Endothelial cell of hepatic sinusoid (primary cell): ENCODE measurements around the gene HSPBAP1.

ENCODE experiments used
- in situ Hi-C: cut with HindIII; loops from 2 replicates; pipeline ENCODE4 v1.10.0; 2017; ENCODE audit warnings: low sequenced_read_pairs

HSPBAP1 gene

GRCh38 chr3:122786066-122786465 lies 7.6 kb downstream of the HSPBAP1 start:
- in situ Hi-C loops: loop anchor here (5.0 kb wide), 1 partner anchor 34 kb away; no protein-coding TSS in a partner anchor

- in situ Hi-C loops: loop anchor here (5.0 kb wide), 1 partner anchor 33 kb away; no protein-coding TSS in a partner anchor
These were observed 8.4 kb downstream of the HSPBAP1 start for GRCh38 chr3:122785231-122785630.

- in situ Hi-C loops: no loop called here
These were observed 9.2 kb downstream of the HSPBAP1 start for GRCh38 chr3:122784436-122784835.

- in situ Hi-C loops: no loop called here
These were observed 10.8 kb downstream of the HSPBAP1 start for GRCh38 chr3:122782804-122783203.

- in situ Hi-C loops: no loop called here
These were observed 16.1 kb downstream of the HSPBAP1 start for GRCh38 chr3:122777563-122777962.

- in situ Hi-C loops: no loop called here
These were observed 16.8 kb downstream of the HSPBAP1 start for GRCh38 chr3:122776675-122777468.

- in situ Hi-C loops: no loop called here
These were observed 19.1 kb downstream of the HSPBAP1 start for GRCh38 chr3:122774564-122774963.

GRCh38 chr3:122773944-122774509 lies 19.6 kb downstream of the HSPBAP1 start:
- in situ Hi-C loops: no loop called here

- in situ Hi-C loops: no loop called here
These were observed 20.8 kb downstream of the HSPBAP1 start for GRCh38 chr3:122772827-122773226.

- in situ Hi-C loops: no loop called here
These were observed 23.0 kb downstream of the HSPBAP1 start for GRCh38 chr3:122770521-122771202.

GRCh38 chr3:122767540-122768372 lies 25.9 kb downstream of the HSPBAP1 start:
- in situ Hi-C loops: no loop called here

GRCh38 chr3:122766430-122766829 lies 27.2 kb downstream of the HSPBAP1 start:
- in situ Hi-C loops: no loop called here

GRCh38 chr3:122760453-122761271 lies 33.0 kb downstream of the HSPBAP1 start:
- in situ Hi-C loops: no loop called here

- in situ Hi-C loops: no loop called here
These were observed 34.6 kb downstream of the HSPBAP1 start for GRCh38 chr3:122758877-122759560.

- in situ Hi-C loops: no loop called here
These were observed 38.1 kb downstream of the HSPBAP1 start for GRCh38 chr3:122755491-122755890.

- in situ Hi-C loops: loop anchor here (5.0 kb wide), 1 partner anchor 32 kb away; no protein-coding TSS in a partner anchor
These were observed 38.7 kb downstream of the HSPBAP1 start for GRCh38 chr3:122754929-122755328.

- in situ Hi-C loops: loop anchor here (5.0 kb wide), 1 partner anchor 41 kb away; no protein-coding TSS in a partner anchor
These were observed 45.3 kb downstream of the HSPBAP1 start for GRCh38 chr3:122748347-122748746.

- in situ Hi-C loops: loop anchor here (5.0 kb wide), 1 partner anchor 40 kb away; no protein-coding TSS in a partner anchor
These were observed 46.3 kb downstream of the HSPBAP1 start for GRCh38 chr3:122747295-122747694.

- in situ Hi-C loops: loop anchor here (5.0 kb wide), 1 partner anchor 38 kb away; no protein-coding TSS in a partner anchor
These were observed 48.1 kb downstream of the HSPBAP1 start for GRCh38 chr3:122745369-122746021.
